Peyer's patch (tissue), 4 donors: ENCODE results near the gene ATP1A2.

Experiments used
- POLR2A ChIP-seq, 2 donors: fragments of 450-650 bp; IDR thresholded peaks; one replicate each; pipeline ENCODE4 v1.5.1; 2017; ENCODE audit warnings: antibody characterized with exemption in 2 of 2, mild to moderate bottlenecking in 2 of 2, moderate library complexity in 2 of 2
- TF ChIP-seq, protein P1 (sequence below), 6 experiments: fragments of 450-650 bp in 4 of 6; fragments of 200-600 bp in 2 of 6; sonication (generic) in 1 of 6; IDR thresholded peaks; one replicate each; pipeline ENCODE4 v1.5.1; 2017 to 2019; ENCODE audit warnings: antibody characterized with exemption in 6 of 6, mild to moderate bottlenecking in 3 of 6, moderate library complexity in 1 of 6

DNA sequence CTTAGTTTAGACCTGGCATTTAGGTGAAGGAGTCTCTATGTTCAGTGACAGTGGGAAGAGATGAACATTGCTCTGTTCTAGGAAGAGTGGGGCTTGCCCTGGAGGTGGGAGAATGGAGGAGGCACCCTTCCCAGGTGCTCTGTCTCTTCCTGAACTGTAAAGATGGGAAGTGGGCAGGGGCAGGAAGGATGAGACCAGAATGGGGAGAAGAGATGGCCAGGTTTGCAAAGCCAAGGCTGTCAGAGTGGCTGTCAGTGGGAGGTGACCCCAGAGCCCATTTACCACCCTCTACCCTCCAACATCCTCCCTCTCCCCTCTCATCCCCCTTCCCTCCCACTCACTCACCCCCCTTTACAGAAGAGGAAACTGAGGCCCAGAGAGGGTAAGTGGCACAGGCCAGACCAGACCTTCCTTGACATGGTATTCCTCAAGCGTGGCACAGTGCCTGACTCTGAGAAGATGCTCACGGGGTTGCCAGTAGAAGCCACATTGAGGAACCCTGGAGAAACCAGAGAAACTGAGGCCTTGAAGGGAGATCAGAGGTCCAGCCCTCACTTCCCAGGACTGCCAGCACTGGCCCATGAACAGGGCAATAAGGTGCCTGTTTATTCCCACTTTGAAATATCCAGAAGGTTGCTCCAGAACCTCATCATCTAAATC, 15.7 kb upstream of the ATP1A2 start:
- TF ChIP-seq, protein P1, sequence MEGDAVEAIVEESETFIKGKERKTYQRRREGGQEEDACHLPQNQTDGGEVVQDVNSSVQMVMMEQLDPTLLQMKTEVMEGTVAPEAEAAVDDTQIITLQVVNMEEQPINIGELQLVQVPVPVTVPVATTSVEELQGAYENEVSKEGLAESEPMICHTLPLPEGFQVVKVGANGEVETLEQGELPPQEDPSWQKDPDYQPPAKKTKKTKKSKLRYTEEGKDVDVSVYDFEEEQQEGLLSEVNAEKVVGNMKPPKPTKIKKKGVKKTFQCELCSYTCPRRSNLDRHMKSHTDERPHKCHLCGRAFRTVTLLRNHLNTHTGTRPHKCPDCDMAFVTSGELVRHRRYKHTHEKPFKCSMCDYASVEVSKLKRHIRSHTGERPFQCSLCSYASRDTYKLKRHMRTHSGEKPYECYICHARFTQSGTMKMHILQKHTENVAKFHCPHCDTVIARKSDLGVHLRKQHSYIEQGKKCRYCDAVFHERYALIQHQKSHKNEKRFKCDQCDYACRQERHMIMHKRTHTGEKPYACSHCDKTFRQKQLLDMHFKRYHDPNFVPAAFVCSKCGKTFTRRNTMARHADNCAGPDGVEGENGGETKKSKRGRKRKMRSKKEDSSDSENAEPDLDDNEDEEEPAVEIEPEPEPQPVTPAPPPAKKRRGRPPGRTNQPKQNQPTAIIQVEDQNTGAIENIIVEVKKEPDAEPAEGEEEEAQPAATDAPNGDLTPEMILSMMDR (IDR thresholded peaks at IDR 0.05) = no peak
- no peak for TF ChIP-seq POLR2A (IDR thresholded peaks at IDR 0.05)
